Measurements from ENCODE around the gene SEMA5A. TPM values are rescaled to one million over a fixed set of nuclear protein-coding genes. Genes with fewer than 3 reads are reported as not detected.

The SEMA5A gene
- total and polyA plus RNA-seq, 11 donors, result 4.6 to 71.5 (median 33.8) TPM

DNA sequence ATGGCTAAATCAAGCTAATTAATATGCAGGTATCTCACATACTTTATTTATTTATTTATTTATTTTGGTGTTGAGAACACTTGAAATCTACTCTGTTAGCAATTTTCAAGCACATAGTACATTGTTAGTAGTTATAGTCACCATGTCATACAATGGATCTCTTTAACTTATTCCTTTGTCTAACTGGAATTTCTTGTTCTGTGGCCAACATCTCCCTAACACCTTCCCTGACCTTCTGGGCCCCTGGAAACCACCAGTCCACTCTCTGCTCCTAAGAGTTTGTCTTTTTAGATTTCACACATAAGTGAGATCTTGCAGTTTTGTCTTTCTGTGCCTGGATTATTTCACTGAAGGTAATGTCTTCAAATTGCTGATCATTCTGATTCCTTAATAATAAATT, 229.1 kb downstream of the SEMA5A start:
- intact Hi-C loops (cut with DNase I), result no loop called here
- TF ChIP-seq, protein P1, sequence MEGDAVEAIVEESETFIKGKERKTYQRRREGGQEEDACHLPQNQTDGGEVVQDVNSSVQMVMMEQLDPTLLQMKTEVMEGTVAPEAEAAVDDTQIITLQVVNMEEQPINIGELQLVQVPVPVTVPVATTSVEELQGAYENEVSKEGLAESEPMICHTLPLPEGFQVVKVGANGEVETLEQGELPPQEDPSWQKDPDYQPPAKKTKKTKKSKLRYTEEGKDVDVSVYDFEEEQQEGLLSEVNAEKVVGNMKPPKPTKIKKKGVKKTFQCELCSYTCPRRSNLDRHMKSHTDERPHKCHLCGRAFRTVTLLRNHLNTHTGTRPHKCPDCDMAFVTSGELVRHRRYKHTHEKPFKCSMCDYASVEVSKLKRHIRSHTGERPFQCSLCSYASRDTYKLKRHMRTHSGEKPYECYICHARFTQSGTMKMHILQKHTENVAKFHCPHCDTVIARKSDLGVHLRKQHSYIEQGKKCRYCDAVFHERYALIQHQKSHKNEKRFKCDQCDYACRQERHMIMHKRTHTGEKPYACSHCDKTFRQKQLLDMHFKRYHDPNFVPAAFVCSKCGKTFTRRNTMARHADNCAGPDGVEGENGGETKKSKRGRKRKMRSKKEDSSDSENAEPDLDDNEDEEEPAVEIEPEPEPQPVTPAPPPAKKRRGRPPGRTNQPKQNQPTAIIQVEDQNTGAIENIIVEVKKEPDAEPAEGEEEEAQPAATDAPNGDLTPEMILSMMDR (IDR thresholded peaks at IDR 0.05), result no peak
- no peak for TF ChIP-seq POLR2A (IDR thresholded peaks at IDR 0.05)
- no peak for DNase-seq

DNA sequence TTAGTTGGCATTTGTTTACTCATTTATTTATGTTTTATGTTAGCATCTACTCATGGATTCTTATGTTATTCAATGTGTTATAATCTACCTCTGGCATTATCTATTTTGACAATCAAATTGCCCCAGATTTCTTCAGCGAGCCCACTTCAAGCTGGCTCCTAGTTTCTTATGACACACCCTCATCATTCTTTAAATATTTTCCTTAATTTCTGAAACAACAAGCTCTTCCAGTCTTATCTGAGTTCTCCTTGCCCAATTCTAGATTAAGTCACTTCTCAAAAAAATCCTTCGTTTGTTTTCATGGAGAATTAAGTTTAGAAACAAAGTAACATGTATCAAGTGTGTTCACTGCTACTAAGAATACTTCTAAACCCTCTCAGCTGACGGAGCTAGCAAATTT, 229.8 kb downstream of the SEMA5A start:
- WGBS, 4 donors, result 47 to 59% (median 53%) methylated on average over 3 of the region's 3 CpGs
- TF ChIP-seq, protein P1 (IDR thresholded peaks at IDR 0.05), result no peak
- TF ChIP-seq POLR2A (IDR thresholded peaks at IDR 0.05), result no peak
- ATAC-seq, result no peak

More for the DNA sequence above, 229.1 kb downstream of the SEMA5A start:
- ATAC-seq, result no peak
- H3K27me3 ChIP-seq, result no peaks in the 10 kb centered on the region
- H3K27ac ChIP-seq, result no peak overlapping the region
- no peak overlapping the region for H3K4me3 ChIP-seq
- peaks cover 0 to 2% (median 0%) of the 10 kb centered on the region in 9 donors for H3K36me3 ChIP-seq
- no peaks in the 10 kb centered on the region for H3K9me3 ChIP-seq
- peaks cover 0 to 6% (median 0%) of the 10 kb centered on the region in 12 donors for H3K4me1 ChIP-seq

DNA sequence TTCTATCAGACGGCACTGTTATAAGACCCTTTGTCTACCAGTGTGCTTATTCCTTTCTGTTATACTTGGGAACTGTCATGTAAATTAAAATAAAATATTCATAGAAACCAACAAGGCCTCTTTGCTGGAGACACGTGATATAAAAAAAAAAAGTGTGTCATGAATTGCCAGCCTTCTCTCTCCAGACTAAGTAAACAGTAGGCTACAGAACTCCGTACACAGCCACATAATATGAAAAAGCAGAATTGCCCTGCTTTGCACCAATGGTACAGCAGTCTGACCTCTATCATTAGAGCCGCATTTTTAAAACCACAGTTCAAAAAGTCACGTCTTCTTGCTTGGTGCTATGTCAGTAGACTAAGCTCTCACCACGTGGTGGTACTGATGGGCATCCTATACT, 231.3 kb downstream of the SEMA5A start:
- H3K9me3 ChIP-seq, result no peaks in the 10 kb centered on the region
- 72 to 82% (median 77%) methylated on average over 6 of the region's 6 CpGs for WGBS, 4 donors
- TF ChIP-seq, protein P1 (IDR thresholded peaks at IDR 0.05), result no peak

More for the DNA sequence above, 229.8 kb downstream of the SEMA5A start:
- Histone ChIP-seq H3K4me1 (peaks cover 0 to 6% (median 0%) of the 10 kb centered on the region in 12 donors), H3K36me3 (peaks cover 0 to 2% (median 0%) of the 10 kb centered on the region in 9 donors), H3K4me3 (no peak overlapping the region), H3K9me3 (no peaks in the 10 kb centered on the region), H3K27ac (no peak overlapping the region), H3K27me3 (no peaks in the 10 kb centered on the region)
- intact Hi-C loops (cut with DNase I), result no loop called here
- no peak for DNase-seq

DNA sequence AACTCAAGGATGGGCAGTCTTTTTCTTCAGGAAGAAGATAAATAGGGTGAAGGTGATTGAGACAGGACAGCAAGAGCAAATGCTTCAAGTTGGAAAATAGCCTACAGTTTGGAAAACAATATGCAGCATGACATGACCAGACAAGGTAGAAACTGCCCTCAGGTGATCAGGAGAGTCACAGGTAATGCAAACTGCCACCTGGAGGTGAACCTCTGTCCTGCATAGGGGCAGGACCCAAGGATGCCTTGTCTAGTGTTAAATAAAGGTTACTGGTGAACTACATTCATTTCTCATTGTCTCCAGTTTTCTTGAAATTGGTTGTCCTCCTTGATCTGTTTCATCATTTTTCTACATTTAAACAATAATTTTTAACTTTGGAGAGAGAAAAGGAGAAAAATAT, 232.1 kb downstream of the SEMA5A start:
- peaks cover 0 to 6% (median 0%) of the 10 kb centered on the region in 12 donors for H3K4me1 ChIP-seq

More for the DNA sequence above, 231.3 kb downstream of the SEMA5A start:
- Histone ChIP-seq H3K36me3 (peaks cover 0 to 2% (median 0%) of the 10 kb centered on the region in 9 donors), H3K27me3 (no peaks in the 10 kb centered on the region), H3K27ac (no peak overlapping the region), H3K4me3 (no peak overlapping the region), H3K4me1 (peaks cover 0 to 6% (median 0%) of the 10 kb centered on the region in 12 donors)
- intact Hi-C loops (cut with DNase I), result no loop called here
- no peak for ATAC-seq
- no peak for DNase-seq

More for the DNA sequence above, 232.1 kb downstream of the SEMA5A start:
- TF ChIP-seq POLR2A (IDR thresholded peaks at IDR 0.05), result no peak
- TF ChIP-seq, protein P1 (IDR thresholded peaks at IDR 0.05), result no peak
- Histone ChIP-seq H3K9me3 (no peaks in the 10 kb centered on the region), H3K27me3 (no peaks in the 10 kb centered on the region), H3K27ac (no peak overlapping the region), H3K4me3 (no peak overlapping the region), H3K36me3 (peaks cover 0 to 2% (median 0%) of the 10 kb centered on the region in 9 donors)
- no peak for ATAC-seq
- DNase-seq, result no peak
- intact Hi-C loops (cut with DNase I), result no loop called here
